ENCODE results near the gene C10orf120. TPM values are rescaled to one million over a fixed set of nuclear protein-coding genes. Genes with fewer than 3 reads are reported as not detected.

The C10orf120 gene
- total and polyA plus RNA-seq, 9 of the 15 experiments (the other 6 are each of a cell fraction or from before 2014, with no cell fraction given), result not detected

DNA sequence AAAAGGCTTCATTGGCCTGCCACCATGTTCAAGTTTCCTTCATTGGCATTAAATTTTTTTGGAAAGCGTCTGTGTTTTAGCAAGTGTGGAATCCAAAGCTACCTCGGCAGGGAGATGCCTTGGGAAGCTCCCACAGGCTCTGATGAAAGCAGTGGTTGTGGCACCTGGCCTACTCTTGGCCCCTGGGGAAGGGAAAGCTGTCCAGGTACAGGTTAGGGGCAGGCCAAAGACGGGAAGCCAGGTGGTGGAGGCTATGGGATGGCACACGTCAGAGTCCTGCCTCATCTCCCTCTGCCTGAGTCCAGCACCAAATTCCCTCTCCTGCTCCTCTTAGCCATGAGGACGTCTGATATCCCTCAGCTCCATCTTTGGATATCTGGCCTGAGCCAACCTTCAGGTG, 49.7 kb downstream of the C10orf120 start:
- BruUV-seq (replicated peaks), result no TSS peak
- FAIRE-seq, result no peak
- 0% methylated on average over 4 of the region's 5 CpGs for WGBS (ENCODE audit: insufficient coverage, low coverage, missing lambda C conversion rate)
- TF ChIP-seq SAFB (IDR thresholded peaks at IDR 0.05; ENCODE audit: borderline replicate concordance, low read depth, low read length) (no peak), ZNF707 (CRISPR knock-in tag; conservative IDR thresholded peaks at IDR 0.05) (no peak), ZNF77 (CRISPR knock-in tag; IDR thresholded peaks at IDR 0.05) (no peak), RAD51 (IDR thresholded peaks at IDR 0.05; ENCODE audit: borderline replicate concordance, low read depth) (no peak), HDAC2 (IDR thresholded peaks at IDR 0.05) (no peak), RBM39 (optimal IDR thresholded peaks at IDR 0.05; ENCODE audit: low read depth, low read length) (no peak), TEAD4 (IDR thresholded peaks at IDR 0.05; ENCODE audit: low read length) (no peak), TEAD4 (CRISPR knock-in tag; IDR thresholded peaks at IDR 0.05; ENCODE audit: borderline replicate concordance) (no peak), PCBP1 (IDR thresholded peaks at IDR 0.05; ENCODE audit: low read depth, low read length, poor library complexity, severe bottlenecking) (no peak), L3MBTL2 (IDR thresholded peaks at IDR 0.05) (no peak), ZC3H11A (IDR thresholded peaks at IDR 0.05; ENCODE audit: low read depth, low read length) (no peak), SAFB2 (IDR thresholded peaks at IDR 0.05; ENCODE audit: borderline replicate concordance, low read depth, low read length, severe bottlenecking) (no peak), ZNF583 (CRISPR knock-in tag; IDR thresholded peaks at IDR 0.05) (no peak), HNRNPK (IDR thresholded peaks at IDR 0.05; ENCODE audit: low read depth, low read length, poor library complexity, severe bottlenecking) (no peak)
- TF ChIP-seq, protein P1, sequence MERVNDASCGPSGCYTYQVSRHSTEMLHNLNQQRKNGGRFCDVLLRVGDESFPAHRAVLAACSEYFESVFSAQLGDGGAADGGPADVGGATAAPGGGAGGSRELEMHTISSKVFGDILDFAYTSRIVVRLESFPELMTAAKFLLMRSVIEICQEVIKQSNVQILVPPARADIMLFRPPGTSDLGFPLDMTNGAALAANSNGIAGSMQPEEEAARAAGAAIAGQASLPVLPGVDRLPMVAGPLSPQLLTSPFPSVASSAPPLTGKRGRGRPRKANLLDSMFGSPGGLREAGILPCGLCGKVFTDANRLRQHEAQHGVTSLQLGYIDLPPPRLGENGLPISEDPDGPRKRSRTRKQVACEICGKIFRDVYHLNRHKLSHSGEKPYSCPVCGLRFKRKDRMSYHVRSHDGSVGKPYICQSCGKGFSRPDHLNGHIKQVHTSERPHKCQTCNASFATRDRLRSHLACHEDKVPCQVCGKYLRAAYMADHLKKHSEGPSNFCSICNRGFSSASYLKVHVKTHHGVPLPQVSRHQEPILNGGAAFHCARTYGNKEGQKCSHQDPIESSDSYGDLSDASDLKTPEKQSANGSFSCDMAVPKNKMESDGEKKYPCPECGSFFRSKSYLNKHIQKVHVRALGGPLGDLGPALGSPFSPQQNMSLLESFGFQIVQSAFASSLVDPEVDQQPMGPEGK (CRISPR knock-in tag; IDR thresholded peaks at IDR 0.05; ENCODE audit: borderline replicate concordance), result no peak
- TF ChIP-seq, protein P2, sequence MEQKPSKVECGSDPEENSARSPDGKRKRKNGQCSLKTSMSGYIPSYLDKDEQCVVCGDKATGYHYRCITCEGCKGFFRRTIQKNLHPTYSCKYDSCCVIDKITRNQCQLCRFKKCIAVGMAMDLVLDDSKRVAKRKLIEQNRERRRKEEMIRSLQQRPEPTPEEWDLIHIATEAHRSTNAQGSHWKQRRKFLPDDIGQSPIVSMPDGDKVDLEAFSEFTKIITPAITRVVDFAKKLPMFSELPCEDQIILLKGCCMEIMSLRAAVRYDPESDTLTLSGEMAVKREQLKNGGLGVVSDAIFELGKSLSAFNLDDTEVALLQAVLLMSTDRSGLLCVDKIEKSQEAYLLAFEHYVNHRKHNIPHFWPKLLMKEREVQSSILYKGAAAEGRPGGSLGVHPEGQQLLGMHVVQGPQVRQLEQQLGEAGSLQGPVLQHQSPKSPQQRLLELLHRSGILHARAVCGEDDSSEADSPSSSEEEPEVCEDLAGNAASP (IDR thresholded peaks at IDR 0.05), result no peak

More for the DNA sequence above, 49.7 kb downstream of the C10orf120 start:
- H3K79me2 ChIP-seq (ENCODE audit: control insufficient read depth, insufficient read depth, low read length), result no peaks in the 10 kb centered on the region
- DNase-seq (ENCODE audit: extremely low read depth in 1 of 4, low spot score in 3 of 4) (no peak), ATAC-seq (no peak)
- H3K9me1 ChIP-seq (ENCODE audit: control insufficient read depth, insufficient read depth, low read length), result no peaks in the 10 kb centered on the region
- CTCF ChIA-PET (ENCODE audit: low intra/inter-chr PET ratio), result no interaction called here
- H3K4me3 ChIP-seq, result no peak overlapping the region
- H2AFZ ChIP-seq (ENCODE audit: low read depth, low read length), result no peak overlapping the region
- H4K20me1 ChIP-seq (replicated peaks; ENCODE audit: control insufficient read depth, insufficient read depth, low read length), result no peaks in the 10 kb centered on the region
- H3K4me2 ChIP-seq (ENCODE audit: insufficient read depth, low read length), result no peak overlapping the region
- no peaks in the 10 kb centered on the region; a peak in 2 of 5 replicates for H3K4me1 ChIP-seq (replicated peaks in 1 of 2; ENCODE audit: control insufficient read depth in 2 of 2, insufficient read depth in 2 of 2, low read length in 2 of 2)
- POLR2A ChIA-PET, result interaction anchor here (1.1 kb wide), 1 partner anchor 245 kb away, joined by 3 read pairs; no protein-coding TSS in a partner anchor
- H3K9ac ChIP-seq (ENCODE audit: insufficient read depth in 1 of 2, low read depth in 2 of 2, low read length in 2 of 2), result no peak overlapping the region
- H3K9me3 ChIP-seq (replicated peaks; ENCODE audit: control insufficient read depth, insufficient read depth, low read depth, low read length), result no peaks in the 10 kb centered on the region
- in situ Hi-C loops (cut with MboI) (no loop called here), intact Hi-C loops (cut with micrococcal nuclease) (no loop called here)
- no peaks in the 10 kb centered on the region; a peak in 1 of 5 replicates for H3K27me3 ChIP-seq (ENCODE audit: control insufficient read depth in 2 of 2, insufficient read depth in 2 of 2, low read length in 2 of 2)
- no peaks in the 10 kb centered on the region for H3K36me3 ChIP-seq (ENCODE audit: control insufficient read depth, insufficient read depth, low read length)
- H3K27ac ChIP-seq (ENCODE audit: extremely low read depth, low read depth, low read length), result no peak overlapping the region
